GM23338 (cell line): ENCODE results near the gene STPG2. TPM values are rescaled to one million over a fixed set of nuclear protein-coding genes. Genes with fewer than 3 reads are reported as not detected.

ENCODE experiments used
- ATAC-seq: fragments of 200-7000 bp; cut with Tn5 transposase; 3 replicates; pipeline ENCODE4 v1.9.1; 2020
- DNase-seq: peaks from one replicate; pipeline ENCODE4 v3.0.0-alpha.2; 2015; ENCODE audit warnings: low spot score
- H2AFZ ChIP-seq: fragments of 200-600 bp; sonication (generic); 2 replicates; pipeline ENCODE4 v1.8.0; 2016; ENCODE audit warnings: antibody characterized with exemption, mild to moderate bottlenecking, moderate library complexity
- H3F3A ChIP-seq: fragments of 200-600 bp; sonication (generic); replicated peaks from 2 replicates; pipeline ENCODE4 v1.8.0; 2017; ENCODE audit warnings: antibody characterized with exemption, mixed run types, low read depth
- H3K27ac ChIP-seq: fragments of 200-600 bp; sonication (generic); 2 replicates; pipeline ENCODE4 v1.6.1; 2016; ENCODE audit warnings: low read depth
- H3K27me3 ChIP-seq: fragments of 200-600 bp; sonication (generic); 2 replicates; pipeline ENCODE4 v1.8.0; 2016; ENCODE audit warnings: mild to moderate bottlenecking, mixed run types, moderate library complexity; ENCODE audit not compliant: insufficient read depth
- H3K36me3 ChIP-seq: fragments of 200-600 bp; sonication (generic); 2 replicates; pipeline ENCODE4 v1.8.0; 2016; ENCODE audit warnings: mild to moderate bottlenecking; ENCODE audit not compliant: insufficient read depth
- H3K4me1 ChIP-seq: fragments of 200-600 bp; sonication (generic); 2 replicates; pipeline ENCODE4 v1.8.0; 2016; ENCODE audit warnings: mild to moderate bottlenecking, moderate library complexity; ENCODE audit not compliant: insufficient read depth
- H3K4me2 ChIP-seq: fragments of 200-600 bp; sonication (generic); 2 replicates; pipeline ENCODE4 v1.7.1; 2017; ENCODE audit warnings: mixed run types
- H3K4me3 ChIP-seq: fragments of 200-600 bp; sonication (generic); 2 replicates; pipeline ENCODE4 v1.6.1; 2016; ENCODE audit warnings: mixed run types
- H3K79me2 ChIP-seq: fragments of 200-600 bp; sonication (generic); replicated peaks from 2 replicates; pipeline ENCODE4 v1.8.0; 2017; ENCODE audit warnings: mild to moderate bottlenecking; ENCODE audit not compliant: insufficient read depth
- H3K9me2 ChIP-seq: fragments of 200-600 bp; sonication (generic); 2 replicates; pipeline ENCODE4 v1.8.0; 2017; ENCODE audit not compliant: insufficient read depth
- H4K20me1 ChIP-seq: fragments of 200-600 bp; sonication (generic); replicated peaks from 2 replicates; pipeline ENCODE4 v1.8.0; 2017; ENCODE audit warnings: mild to moderate bottlenecking; ENCODE audit not compliant: insufficient read depth
- H3K27ac Mint-ChIP-seq: 2 replicates; pipeline ENCODE4 v1.8.0; 2020; ENCODE audit warnings: inconsistent platforms, mild to moderate bottlenecking, moderate library complexity, mixed read lengths
- H3K27me3 Mint-ChIP-seq: 3 replicates; pipeline ENCODE4 v1.8.0; 2022; ENCODE audit warnings: low read depth, mild to moderate bottlenecking, moderate library complexity, mixed read lengths, inconsistent platforms; ENCODE audit not compliant: insufficient read depth, poor library complexity
- H3K36me3 Mint-ChIP-seq: 3 replicates; pipeline ENCODE4 v1.8.0; 2021; ENCODE audit warnings: low read depth, mild to moderate bottlenecking, inconsistent platforms, moderate library complexity, mixed read lengths
- H3K4me1 Mint-ChIP-seq: 3 replicates; pipeline ENCODE4 v1.8.0; 2020; ENCODE audit warnings: mild to moderate bottlenecking, inconsistent platforms, mixed read lengths
- H3K4me3 Mint-ChIP-seq: 3 replicates; pipeline ENCODE4 v1.8.0; 2021; ENCODE audit warnings: moderate library complexity, mild to moderate bottlenecking, inconsistent platforms, mixed read lengths
- H3K9me3 Mint-ChIP-seq: 3 replicates; pipeline ENCODE4 v1.8.0; 2020; ENCODE audit warnings: moderate library complexity, mild to moderate bottlenecking, inconsistent platforms, mixed read lengths
- CREB1 ChIP-seq: fragments of 250-450 bp; sonication (Bioruptor Pico); IDR thresholded peaks from 2 replicates; pipeline ENCODE4 v1.5.0; 2020; ENCODE audit warnings: low read depth, mild to moderate bottlenecking, moderate library complexity
- CTCF ChIP-seq, 2 experiments: fragments of 200-600 bp in 1 of 2; sonication (generic) in 1 of 2; conservative IDR thresholded peaks; 2 replicates each; pipeline versions ENCODE4 v1.5.1 to v1.6.1; 2016 to 2017; ENCODE audit warnings: antibody characterized with exemption in 2 of 2, low read depth in 2 of 2, mild to moderate bottlenecking in 2 of 2, moderate library complexity in 1 of 2
- ETS1 ChIP-seq: IDR thresholded peaks from 2 replicates; pipeline ENCODE4 v1.6.1; 2016; ENCODE audit warnings: antibody characterized with exemption
- EZH2 ChIP-seq: fragments of 200-600 bp; sonication (generic); IDR thresholded peaks from one replicate; pipeline ENCODE4 v1.8.0; 2017; ENCODE audit warnings: antibody characterized with exemption, mild to moderate bottlenecking, low read depth; ENCODE audit not compliant: unreplicated experiment
- EZH2phosphoT487 ChIP-seq: fragments of 200-600 bp; sonication (generic); IDR thresholded peaks from one replicate; pipeline ENCODE4 v1.8.1; 2018; ENCODE audit warnings: antibody characterized with exemption; ENCODE audit not compliant: unreplicated experiment
- JUNB ChIP-seq: IDR thresholded peaks from one replicate; pipeline ENCODE4 v1.6.1; 2016; ENCODE audit warnings: antibody characterized with exemption; ENCODE audit not compliant: unreplicated experiment
- NANOG ChIP-seq: IDR thresholded peaks from 2 replicates; pipeline ENCODE4 v1.6.1; 2016; ENCODE audit warnings: antibody characterized with exemption, borderline replicate concordance
- POLR2AphosphoS5 ChIP-seq: IDR thresholded peaks from 2 replicates; pipeline ENCODE4 v1.6.1; 2016; ENCODE audit warnings: antibody characterized with exemption, low read depth
- REST ChIP-seq: IDR thresholded peaks from one replicate; pipeline ENCODE4 v1.6.1; 2018; ENCODE audit warnings: antibody characterized with exemption; ENCODE audit not compliant: unreplicated experiment
- STAT1 ChIP-seq: IDR thresholded peaks from one replicate; pipeline ENCODE4 v1.6.1; 2016; ENCODE audit warnings: antibody characterized with exemption; ENCODE audit not compliant: unreplicated experiment
- ZNF114 ChIP-seq: fragments of 250-450 bp; sonication (Bioruptor Pico); IDR thresholded peaks from 2 replicates; pipeline ENCODE4 v1.5.0; 2020; ENCODE audit warnings: mild to moderate bottlenecking, moderate library complexity
- ZNF331 ChIP-seq: fragments of 250-450 bp; sonication (Bioruptor Pico); IDR thresholded peaks from 2 replicates; pipeline ENCODE4 v1.5.0; 2020; ENCODE audit warnings: low read depth, mild to moderate bottlenecking, moderate library complexity
- ZNF462 ChIP-seq: fragments of 250-450 bp; sonication (Bioruptor Pico); IDR thresholded peaks from 2 replicates; pipeline ENCODE4 v1.5.0; 2020; ENCODE audit warnings: mild to moderate bottlenecking, moderate library complexity
- polyA plus RNA-seq: library from polyadenylated mRNA; unstranded; fragments of >200 nt; fragmentation: Nextera tagmentation; extraction: Ambion mirVana; gene quantifications from 2 replicates; pipeline ENCODE4 v1.2.1, GENCODE V29; 2016
- total RNA-seq: library from RNA; depleted of rRNA; stranded (reverse); fragments of >200 nt; shearing (Covaris generic); gene quantifications from 2 replicates; pipeline ENCODE4 v1.2.3, GENCODE V29; 2014

The STPG2 gene
- total and polyA plus RNA-seq, 2 experiments from 2014 or later = 0.17 to 0.32 TPM

GRCh38 chr4:97664741-97665140 is 478.5 kb downstream of the STPG2 start:
- Mint-ChIP-seq H3K9me3 (peaks cover 28% of the 10 kb centered on the region), H3K4me3 (no peak overlapping the region), H3K27me3 (no peaks in the 10 kb centered on the region), H3K4me1 (no peaks in the 10 kb centered on the region), H3K27ac (no peak overlapping the region), H3K36me3 (peaks cover 18% of the 10 kb centered on the region)
- TF ChIP-seq JUNB (no peak), ZNF114 (no peak), POLR2AphosphoS5 (no peak), STAT1 (no peak), ZNF331 (no peak), EZH2phosphoT487 (no peak), EZH2 (no peak), NANOG (no peak), REST (no peak), ZNF462 (no peak), ETS1 (no peak), CTCF (conservative IDR thresholded peaks at IDR 0.05; ENCODE audit: low read depth in 2 of 2) (no peak), CREB1 (CRISPR knock-in tag) (no peak)
- Histone ChIP-seq H3K9me2 (no peaks in the 10 kb centered on the region; the same call in 1 of the 2 replicates), H3F3A (no peaks in the 10 kb centered on the region), H3K4me3 (no peak overlapping the region), H3K4me1 (no peaks in the 10 kb centered on the region), H2AFZ (no peak overlapping the region), H3K4me2 (no peak overlapping the region), H3K36me3 (no peaks in the 10 kb centered on the region), H3K27ac (no peak overlapping the region), H4K20me1 (no peaks in the 10 kb centered on the region), H3K27me3 (no peaks in the 10 kb centered on the region), H3K79me2 (no peaks in the 10 kb centered on the region)
- ATAC-seq = no peak
- no peak for DNase-seq
